Subcutaneous abdominal adipose tissue (tissue), 5 donors: ENCODE results near the gene SPDYE5.
"Not testable (repeated sequence)": the region's sequence is repeated elsewhere in the genome, so short reads cannot be mapped to it uniquely, and the experiment has no call there.

Experiments used
- H3K27ac ChIP-seq: one replicate; pipeline ENCODE4 v1.7.0; 2013; ENCODE audit warnings: low read depth, mild to moderate bottlenecking, inconsistent platforms, low read length, moderate library complexity
- H3K27me3 ChIP-seq, 5 donors: one replicate each; pipeline ENCODE4 v1.7.0; 2013; ENCODE audit warnings: low read length in 5 of 5, inconsistent platforms in 1 of 5; ENCODE audit not compliant: control insufficient read depth in 5 of 5, insufficient read depth in 4 of 5
- H3K36me3 ChIP-seq, 5 donors: one replicate each; pipeline ENCODE4 v1.7.0; 2013; ENCODE audit warnings: low read length in 5 of 5; ENCODE audit not compliant: control insufficient read depth in 5 of 5, insufficient read depth in 5 of 5
- H3K4me1 ChIP-seq, 5 donors: one replicate each; pipeline ENCODE4 v1.7.0; 2013; ENCODE audit warnings: low read length in 5 of 5, mild to moderate bottlenecking in 3 of 5, moderate library complexity in 1 of 5; ENCODE audit not compliant: control insufficient read depth in 5 of 5, insufficient read depth in 5 of 5
- H3K4me3 ChIP-seq, 5 donors: one replicate each; pipeline ENCODE4 v1.7.0; 2013; ENCODE audit warnings: low read length in 5 of 5, low read depth in 1 of 5
- H3K9ac ChIP-seq, 5 donors: one replicate each; pipeline ENCODE4 v1.7.0; 2013; ENCODE audit warnings: low read length in 5 of 5, mild to moderate bottlenecking in 4 of 5, moderate library complexity in 3 of 5
- H3K9me3 ChIP-seq, 5 donors: one replicate each; pipeline ENCODE4 v1.7.0; 2013; ENCODE audit warnings: low read length in 5 of 5; ENCODE audit not compliant: control insufficient read depth in 5 of 5
- donor health status: healthy.
- donor health status: healthy.
- donor health status: healthy.
- donor health status: healthy.
- donor health status: healthy.

Gene SPDYE5

DNA sequence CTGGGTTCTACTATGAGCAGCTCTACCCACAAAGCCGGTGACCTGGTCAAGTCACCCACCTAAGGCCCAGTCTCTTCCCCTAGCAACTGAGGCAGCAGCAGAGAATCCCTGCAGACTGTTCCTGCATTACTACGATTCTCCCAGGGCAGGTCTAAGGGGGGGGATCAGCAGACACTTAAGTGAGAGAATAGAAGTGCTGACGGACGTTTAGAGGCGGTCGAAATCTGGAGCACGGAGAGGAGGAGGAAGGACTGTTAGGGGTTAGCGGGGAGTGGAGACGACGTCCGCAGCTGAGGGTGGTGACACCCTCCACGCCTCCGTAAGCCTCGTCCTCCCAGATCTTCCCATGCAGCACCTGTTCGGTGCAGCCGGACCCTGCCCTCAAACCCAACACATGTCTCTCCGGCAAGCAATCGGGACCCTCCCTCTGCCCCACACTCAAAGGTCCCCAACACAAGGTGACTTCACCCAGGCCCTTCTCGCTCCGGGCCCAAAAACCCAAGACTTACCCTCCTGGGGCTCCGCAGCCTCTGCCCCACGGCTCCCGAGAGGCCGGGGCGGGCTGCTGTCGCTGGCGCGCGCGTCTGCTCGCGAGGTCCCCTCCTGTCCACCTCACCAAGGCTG is 6.7 kb upstream of the SPDYE5 start:
- H3K27me3 ChIP-seq: not testable (repeated sequence)

DNA sequence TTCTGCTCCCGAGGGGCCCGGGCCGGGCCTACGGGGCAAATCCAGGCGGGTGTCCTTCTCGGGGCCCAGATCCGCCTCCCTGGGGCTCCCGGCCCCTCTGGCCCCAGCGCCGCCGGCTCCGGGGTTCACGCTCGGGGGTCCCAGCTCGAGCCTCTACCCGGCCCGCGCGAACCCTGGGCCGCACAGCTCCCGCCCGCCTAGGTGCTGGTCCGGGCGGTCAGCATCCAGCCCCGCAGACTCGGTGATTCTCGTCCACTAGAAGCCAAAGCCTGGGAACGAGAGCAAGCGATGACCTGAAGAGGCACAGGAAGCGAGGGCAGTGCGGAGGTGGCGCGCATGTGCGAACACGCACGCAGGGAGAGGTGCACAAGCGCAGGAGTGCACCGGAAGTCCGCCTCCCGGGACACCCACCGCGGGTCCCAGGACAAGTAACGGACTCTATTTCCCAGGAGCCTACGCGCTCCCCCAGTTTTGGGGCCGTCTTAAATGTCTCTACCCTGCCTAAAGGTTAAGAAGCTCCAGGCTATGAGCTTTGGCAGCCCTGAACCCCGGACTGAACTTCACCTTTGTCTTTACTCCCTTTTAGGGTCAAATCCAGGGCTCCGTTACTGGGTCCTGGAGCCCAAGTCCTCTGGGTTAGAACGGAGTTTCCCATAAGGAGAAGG is 6.0 kb upstream of the SPDYE5 start, which contains the start of gene POM121C:
Gene POM121C, minus strand, starts transcription at position 321 of the 665 bp plus-strand sequence. CDS start 44,803 bp downstream, outside the sequence.
- H3K27ac ChIP-seq: peak within 1 kb of the TSS; percentile 23
- peak within 1 kb of the TSS; percentile 73 to 77 (median 76) for H3K4me3 ChIP-seq
- not testable (repeated sequence) for H3K27me3 ChIP-seq, H3K9me3 ChIP-seq, H3K4me1 ChIP-seq, H3K36me3 ChIP-seq
- peak within 1 kb of the TSS in 4 of 5 donors; percentile 55 to 78 (median 68) for H3K9ac ChIP-seq

More for the DNA sequence above, 6.7 kb upstream of the SPDYE5 start:
- not testable (repeated sequence) for H3K36me3 ChIP-seq, H3K4me1 ChIP-seq, H3K9me3 ChIP-seq
- H3K27ac ChIP-seq: peak overlapping the region; percentile 23
- peak overlapping the region; percentile 73 to 77 (median 76) for H3K4me3 ChIP-seq
- H3K9ac ChIP-seq: peak overlapping the region in 4 of 5 donors; percentile 30 to 78 (median 65)

DNA sequence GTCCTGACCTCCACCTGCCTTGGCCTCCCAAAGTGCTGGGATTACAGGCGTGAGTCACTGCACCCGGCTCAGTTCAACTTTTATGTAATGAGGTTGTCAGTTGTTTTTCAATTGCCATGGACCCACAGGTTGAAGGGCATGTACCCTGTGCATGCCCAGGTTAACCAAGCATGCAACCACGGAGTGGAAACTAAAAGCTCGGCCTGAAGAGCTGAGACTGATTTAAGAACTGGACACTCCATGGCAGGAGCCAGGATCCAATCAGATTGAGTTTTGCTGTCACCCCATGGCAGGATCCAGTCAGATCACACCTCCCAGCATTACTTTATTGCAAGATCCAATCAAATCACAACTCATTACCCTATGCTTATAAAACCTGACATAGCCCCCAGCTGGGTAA is 16.9 kb downstream of the SPDYE5 start:
- not testable (repeated sequence) for H3K4me1 ChIP-seq, H3K4me3 ChIP-seq, H3K27ac ChIP-seq

DNA sequence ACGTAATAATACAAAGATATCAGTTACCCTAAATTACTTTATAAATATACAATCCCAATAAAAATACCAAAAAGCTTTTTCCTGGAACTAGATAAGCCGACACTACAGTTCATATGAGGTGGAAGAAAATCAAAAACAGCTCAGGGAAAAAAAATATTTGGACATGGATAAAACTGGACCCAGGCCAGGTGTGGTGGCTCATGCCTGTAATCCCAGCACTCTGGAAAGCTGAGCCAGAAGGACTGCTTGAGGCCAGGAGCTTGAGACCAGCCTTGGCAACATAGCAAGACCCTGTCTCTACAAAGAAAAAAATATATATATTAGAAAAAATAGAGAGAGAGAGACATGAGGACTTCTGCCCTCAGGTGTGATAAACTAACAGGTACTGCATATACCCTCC is 26.7 kb downstream of the SPDYE5 start:
- not testable (repeated sequence) for H3K4me1 ChIP-seq, H3K27me3 ChIP-seq, H3K9ac ChIP-seq, H3K4me3 ChIP-seq, H3K27ac ChIP-seq, H3K9me3 ChIP-seq
- H3K36me3 ChIP-seq: peaks cover 0 to 12% (median 9%) of the 10 kb centered on the region in 5 donors

More for the DNA sequence above, 16.9 kb downstream of the SPDYE5 start:
- H3K36me3 ChIP-seq, H3K27me3 ChIP-seq, H3K9me3 ChIP-seq, H3K9ac ChIP-seq: not testable (repeated sequence)

DNA sequence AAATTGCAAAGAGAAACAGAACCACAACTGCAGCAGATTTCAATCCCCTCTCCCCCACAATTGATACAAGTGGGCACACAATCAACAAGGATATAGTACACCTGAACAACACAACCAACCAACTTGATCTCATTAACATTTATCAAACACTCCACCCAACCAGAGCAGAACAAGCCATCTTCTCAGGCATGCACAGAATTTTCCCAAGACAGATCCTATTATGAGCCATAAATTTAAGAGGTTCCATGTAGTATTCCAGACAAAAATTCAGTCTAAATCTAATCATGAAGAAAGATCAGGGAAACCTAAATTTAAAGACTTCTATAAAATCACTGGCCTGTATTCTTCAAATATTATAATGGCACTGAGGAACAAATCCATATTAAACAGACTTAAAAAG is 29.6 kb downstream of the SPDYE5 start:
- not testable (repeated sequence) for H3K9me3 ChIP-seq, H3K27me3 ChIP-seq, H3K4me3 ChIP-seq, H3K9ac ChIP-seq, H3K27ac ChIP-seq
- Histone ChIP-seq H3K4me1 (peaks cover 0 to 11% (median 9%) of the 10 kb centered on the region in 5 donors), H3K36me3 (peaks cover 3 to 21% (median 16%) of the 10 kb centered on the region in 5 donors)

DNA sequence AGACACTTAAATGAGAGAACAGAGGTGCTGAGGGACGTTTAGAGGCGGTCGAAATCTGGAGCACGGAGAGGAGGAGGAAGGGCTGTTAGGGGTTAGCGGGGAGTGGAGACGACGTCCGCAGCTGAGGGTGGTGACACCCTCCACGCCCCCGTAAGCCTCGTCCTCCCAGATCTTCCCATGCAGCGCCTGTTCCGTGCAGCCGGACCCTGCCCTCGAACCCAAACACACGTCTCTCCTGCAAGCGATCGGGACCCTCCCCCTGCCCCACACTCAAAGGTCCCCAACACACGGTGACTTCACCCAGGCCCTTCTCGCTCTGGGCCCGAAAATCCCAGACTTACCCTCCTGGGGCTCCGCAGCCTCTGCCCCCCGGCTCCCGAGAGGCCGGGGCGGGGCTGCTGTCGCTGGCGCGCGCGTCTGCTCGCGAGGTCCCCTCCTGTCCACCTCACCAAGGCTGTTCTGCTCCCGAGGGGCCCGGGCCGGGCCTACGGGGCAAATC is 35.2 kb downstream of the SPDYE5 start:
- H3K27me3 ChIP-seq, H3K9me3 ChIP-seq: not testable (repeated sequence)
- peak overlapping the region in 4 of 5 donors; percentile 88 to 93 (median 90) for H3K9ac ChIP-seq
- H3K4me1 ChIP-seq: peaks cover 0 to 21% (median 18%) of the 10 kb centered on the region in 5 donors
- peak overlapping the region; percentile 63 to 87 (median 81) for H3K4me3 ChIP-seq
- peak overlapping the region; percentile 69 for H3K27ac ChIP-seq
- H3K36me3 ChIP-seq: peaks cover 3 to 21% (median 16%) of the 10 kb centered on the region in 5 donors

DNA sequence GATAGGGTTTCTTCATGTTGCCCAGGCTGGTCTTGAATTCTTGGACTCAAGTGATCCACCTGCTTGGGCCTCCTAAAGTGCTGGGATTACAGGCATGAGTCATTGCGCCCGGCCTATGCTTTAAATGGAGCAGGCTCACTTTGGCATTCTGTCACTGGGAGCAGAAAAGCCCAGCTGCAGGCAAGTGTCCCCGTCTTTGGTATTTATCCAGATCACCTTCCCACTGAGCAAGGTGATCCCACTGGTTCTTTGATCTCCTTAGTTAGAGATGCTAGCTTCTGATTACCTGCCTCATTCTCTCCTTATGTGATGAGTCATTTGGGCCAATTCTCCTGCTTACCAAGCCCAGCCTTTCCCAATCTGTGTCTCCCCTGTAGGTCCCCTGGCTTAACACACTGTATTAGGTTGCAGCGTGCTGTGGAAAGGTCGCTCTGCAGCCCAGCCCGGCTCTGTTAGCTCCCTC is 39.3 kb downstream of the SPDYE5 start:
- Histone ChIP-seq H3K4me3 (no peak overlapping the region), H3K36me3 (peaks cover 0 to 14% (median 12%) of the 10 kb centered on the region in 5 donors), H3K4me1 (peaks cover 0 to 14% (median 12%) of the 10 kb centered on the region in 5 donors), H3K9ac (no peak overlapping the region), H3K27me3 (no peaks in the 10 kb centered on the region), H3K27ac (no peak overlapping the region), H3K9me3 (no peaks in the 10 kb centered on the region)

DNA sequence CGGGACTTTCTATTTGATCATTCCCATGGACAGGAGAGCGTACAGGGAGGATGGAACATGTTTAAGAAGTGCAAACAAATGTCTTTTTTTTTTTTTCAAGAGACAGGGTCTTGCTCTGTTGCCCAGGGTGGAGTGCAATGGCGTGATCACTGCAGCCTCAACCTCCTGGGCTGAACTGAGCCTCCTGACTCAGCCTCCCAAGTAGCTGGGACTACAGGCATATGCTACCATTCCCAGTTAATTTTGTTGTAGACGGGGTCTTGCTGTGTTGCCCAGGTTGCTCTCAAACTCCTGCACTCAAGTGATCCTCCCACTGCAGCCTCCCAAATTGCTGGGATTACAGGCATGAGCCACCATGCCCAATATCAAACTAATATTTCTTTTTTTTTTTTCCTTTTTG is 40.5 kb downstream of the SPDYE5 start:
- H3K27me3 ChIP-seq: no peaks in the 10 kb centered on the region
- no peaks in the 10 kb centered on the region for H3K9me3 ChIP-seq
- no peak overlapping the region for H3K9ac ChIP-seq
- no peak overlapping the region for H3K27ac ChIP-seq
- H3K36me3 ChIP-seq: peaks cover 0 to 26% (median 25%) of the 10 kb centered on the region in 5 donors
- no peak overlapping the region for H3K4me3 ChIP-seq
- H3K4me1 ChIP-seq: peaks cover 0 to 3% (median 0%) of the 10 kb centered on the region in 5 donors

DNA sequence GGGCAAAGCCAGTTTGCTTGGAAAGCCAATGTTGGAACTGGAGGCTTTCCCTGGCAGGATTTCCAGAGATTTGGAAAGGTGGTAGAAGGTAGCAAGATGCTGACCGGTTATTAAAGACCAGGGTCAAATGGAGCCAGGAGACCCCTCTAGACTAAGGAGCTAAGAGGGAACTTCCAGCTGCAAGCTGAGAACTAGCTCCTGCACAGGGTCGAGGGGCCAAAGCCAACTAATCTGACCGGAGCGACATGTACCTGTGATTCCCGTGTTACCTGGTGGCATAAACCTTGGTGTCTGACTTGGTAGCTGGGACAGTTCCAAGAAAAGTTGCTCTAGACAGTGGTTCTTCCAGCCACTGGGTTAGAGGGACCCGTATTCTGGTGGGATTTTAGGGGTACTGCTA is 41.8 kb downstream of the SPDYE5 start:
- Histone ChIP-seq H3K36me3 (peaks cover 4 to 36% (median 35%) of the 10 kb centered on the region in 5 donors), H3K9ac (no peak overlapping the region), H3K9me3 (no peaks in the 10 kb centered on the region), H3K27me3 (no peaks in the 10 kb centered on the region), H3K27ac (no peak overlapping the region), H3K4me3 (no peak overlapping the region), H3K4me1 (no peaks in the 10 kb centered on the region)

DNA sequence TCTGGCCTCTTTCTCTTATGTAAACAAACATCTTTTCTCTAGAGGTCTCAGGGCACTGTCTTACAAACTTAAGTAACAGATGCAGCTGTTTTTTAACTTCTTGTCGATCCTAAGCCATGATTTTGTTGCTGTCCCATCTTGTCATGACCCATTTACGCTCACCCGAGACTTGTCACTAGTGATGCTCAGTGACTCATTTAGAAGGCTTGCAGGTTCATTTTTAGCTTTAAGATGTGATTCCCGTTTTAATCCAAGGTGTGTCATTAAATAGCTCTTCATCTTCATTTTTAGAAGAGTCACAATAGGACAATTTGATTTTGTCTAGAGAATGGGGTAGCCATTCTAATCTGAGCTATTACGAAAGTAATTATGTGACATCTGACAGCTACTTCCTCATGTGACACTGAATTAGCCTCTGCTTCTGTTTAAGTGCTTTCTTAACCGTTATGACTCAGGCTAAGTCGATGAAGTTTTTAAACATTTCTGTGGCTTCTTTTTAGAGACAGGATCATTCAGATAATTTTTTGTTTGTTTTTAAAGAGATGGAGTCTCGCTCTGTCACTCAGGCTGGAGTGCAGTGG is 42.7 kb downstream of the SPDYE5 start:
- Histone ChIP-seq H3K9me3 (no peaks in the 10 kb centered on the region), H3K27ac (no peak overlapping the region), H3K4me3 (no peak overlapping the region), H3K27me3 (no peaks in the 10 kb centered on the region), H3K4me1 (no peaks in the 10 kb centered on the region), H3K36me3 (peaks cover 8 to 44% (median 41%) of the 10 kb centered on the region in 5 donors), H3K9ac (no peak overlapping the region)
